Measurements from ENCODE around the gene CARD9. TPM values are rescaled to one million over a fixed set of nuclear protein-coding genes. Genes with fewer than 3 reads are reported as not detected.

The CARD9 gene
- total and polyA plus RNA-seq, 2 donors (not counting 1 experiment from before 2014, with no cell fraction given): 0.69 to 3.3 TPM

- H3K4me3 ChIP-seq (replicated peaks in 1 of 4; ENCODE audit: control extremely low read depth in 1 of 4, insufficient read depth in 1 of 4, low read depth in 3 of 4, low read length in 4 of 4): no peak overlapping the region
- no peak overlapping the region for H3K9ac ChIP-seq (ENCODE audit: insufficient read depth, low read length)
- peaks cover 22% of the 10 kb centered on the region for H3K4me1 ChIP-seq (ENCODE audit: control insufficient read depth, extremely low read depth, insufficient read depth, low read length)
- H3K27ac ChIP-seq (ENCODE audit: insufficient read depth, low read length): no peak overlapping the region
- H3K36me3 ChIP-seq (ENCODE audit: control insufficient read depth, insufficient read depth, low read length): peaks cover 22% of the 10 kb centered on the region
- H3K27me3 ChIP-seq (ENCODE audit: control insufficient read depth, insufficient read depth, low read length): no peaks in the 10 kb centered on the region
- no peak overlapping the region for H3K4me2 ChIP-seq (ENCODE audit: extremely low read depth, insufficient read depth, low read length)
- H3K79me2 ChIP-seq (ENCODE audit: control insufficient read depth, insufficient read depth, low read length): no peaks in the 10 kb centered on the region
- DNase-seq (ENCODE audit: low read depth in 2 of 2): peak in 1 of 2 donors; percentile 35
- no peak for TF ChIP-seq EZH2 (IDR thresholded peaks at IDR 0.05; ENCODE audit: low read length, missing control alignments)
- TF ChIP-seq CTCF (conservative IDR thresholded peaks at IDR 0.05 in 1 of 2, IDR thresholded peaks at IDR 0.05 in 1 of 2; ENCODE audit: low read depth in 1 of 2, low read length in 2 of 2): no peak
- no peaks in the 10 kb centered on the region for H4K20me1 ChIP-seq (ENCODE audit: control insufficient read depth, extremely low read depth, insufficient read depth, low read length)
- no peaks in the 10 kb centered on the region for H3K9me3 ChIP-seq (ENCODE audit: control insufficient read depth, insufficient read depth, low read depth, low read length)
- H2AFZ ChIP-seq (ENCODE audit: low read length): no peak overlapping the region
These were observed 25.8 kb downstream of the CARD9 start for GRCh38 chr9:136347472-136348256.

GRCh38 chr9:136346927-136347465 lies 26.5 kb downstream of the CARD9 start:
- H3K79me2 ChIP-seq (ENCODE audit: control insufficient read depth, insufficient read depth, low read length): no peaks in the 10 kb centered on the region
- DNase-seq (ENCODE audit: low read depth in 2 of 2): no peak
- no peaks in the 10 kb centered on the region for H3K9me3 ChIP-seq (ENCODE audit: control insufficient read depth, insufficient read depth, low read depth, low read length)
- no peak overlapping the region for H2AFZ ChIP-seq (ENCODE audit: low read length)
- no peak overlapping the region for H3K27ac ChIP-seq (ENCODE audit: insufficient read depth, low read length)
- peaks cover 22% of the 10 kb centered on the region for H3K36me3 ChIP-seq (ENCODE audit: control insufficient read depth, insufficient read depth, low read length)
- peaks cover 22% of the 10 kb centered on the region for H3K4me1 ChIP-seq (ENCODE audit: control insufficient read depth, extremely low read depth, insufficient read depth, low read length)
- H4K20me1 ChIP-seq (ENCODE audit: control insufficient read depth, extremely low read depth, insufficient read depth, low read length): no peaks in the 10 kb centered on the region
- H3K4me3 ChIP-seq (replicated peaks in 1 of 4; ENCODE audit: control extremely low read depth in 1 of 4, insufficient read depth in 1 of 4, low read depth in 3 of 4, low read length in 4 of 4): no peak overlapping the region
- no peak overlapping the region for H3K4me2 ChIP-seq (ENCODE audit: extremely low read depth, insufficient read depth, low read length)
- TF ChIP-seq CTCF (conservative IDR thresholded peaks at IDR 0.05 in 1 of 2, IDR thresholded peaks at IDR 0.05 in 1 of 2; ENCODE audit: low read depth in 1 of 2, low read length in 2 of 2): no peak
- no peak for TF ChIP-seq EZH2 (IDR thresholded peaks at IDR 0.05; ENCODE audit: low read length, missing control alignments)
- no peaks in the 10 kb centered on the region for H3K27me3 ChIP-seq (ENCODE audit: control insufficient read depth, insufficient read depth, low read length)
- H3K9ac ChIP-seq (ENCODE audit: insufficient read depth, low read length): no peak overlapping the region

GRCh38 chr9:136346157-136346481 lies 27.4 kb downstream of the CARD9 start:
- Histone ChIP-seq H3K9me3 (ENCODE audit: control insufficient read depth, insufficient read depth, low read depth, low read length) (no peaks in the 10 kb centered on the region), H3K36me3 (ENCODE audit: control insufficient read depth, insufficient read depth, low read length) (peaks cover 22% of the 10 kb centered on the region), H3K27ac (ENCODE audit: insufficient read depth, low read length) (peak overlapping the region; percentile 61), H3K4me3 (replicated peaks in 1 of 4; ENCODE audit: control extremely low read depth in 1 of 4, insufficient read depth in 1 of 4, low read depth in 3 of 4, low read length in 4 of 4) (no peak overlapping the region), H3K79me2 (ENCODE audit: control insufficient read depth, insufficient read depth, low read length) (no peaks in the 10 kb centered on the region), H2AFZ (ENCODE audit: low read length) (no peak overlapping the region), H3K9ac (ENCODE audit: insufficient read depth, low read length) (peak overlapping the region; percentile 23), H3K4me1 (ENCODE audit: control insufficient read depth, extremely low read depth, insufficient read depth, low read length) (peaks cover 22% of the 10 kb centered on the region), H4K20me1 (ENCODE audit: control insufficient read depth, extremely low read depth, insufficient read depth, low read length) (no peaks in the 10 kb centered on the region), H3K27me3 (ENCODE audit: control insufficient read depth, insufficient read depth, low read length) (no peaks in the 10 kb centered on the region), H3K4me2 (ENCODE audit: extremely low read depth, insufficient read depth, low read length) (no peak overlapping the region)
- TF ChIP-seq CTCF (conservative IDR thresholded peaks at IDR 0.05 in 1 of 2, IDR thresholded peaks at IDR 0.05 in 1 of 2; ENCODE audit: low read depth in 1 of 2, low read length in 2 of 2): no peak
- DNase-seq (ENCODE audit: low read depth in 2 of 2): no peak

Data from fibroblast of lung (primary cell).